ENCODE results near the gene COL16A1.

- TF ChIP-seq, protein P1, sequence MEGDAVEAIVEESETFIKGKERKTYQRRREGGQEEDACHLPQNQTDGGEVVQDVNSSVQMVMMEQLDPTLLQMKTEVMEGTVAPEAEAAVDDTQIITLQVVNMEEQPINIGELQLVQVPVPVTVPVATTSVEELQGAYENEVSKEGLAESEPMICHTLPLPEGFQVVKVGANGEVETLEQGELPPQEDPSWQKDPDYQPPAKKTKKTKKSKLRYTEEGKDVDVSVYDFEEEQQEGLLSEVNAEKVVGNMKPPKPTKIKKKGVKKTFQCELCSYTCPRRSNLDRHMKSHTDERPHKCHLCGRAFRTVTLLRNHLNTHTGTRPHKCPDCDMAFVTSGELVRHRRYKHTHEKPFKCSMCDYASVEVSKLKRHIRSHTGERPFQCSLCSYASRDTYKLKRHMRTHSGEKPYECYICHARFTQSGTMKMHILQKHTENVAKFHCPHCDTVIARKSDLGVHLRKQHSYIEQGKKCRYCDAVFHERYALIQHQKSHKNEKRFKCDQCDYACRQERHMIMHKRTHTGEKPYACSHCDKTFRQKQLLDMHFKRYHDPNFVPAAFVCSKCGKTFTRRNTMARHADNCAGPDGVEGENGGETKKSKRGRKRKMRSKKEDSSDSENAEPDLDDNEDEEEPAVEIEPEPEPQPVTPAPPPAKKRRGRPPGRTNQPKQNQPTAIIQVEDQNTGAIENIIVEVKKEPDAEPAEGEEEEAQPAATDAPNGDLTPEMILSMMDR (IDR thresholded peaks at IDR 0.05; ENCODE audit: low read depth, low read length, poor library complexity, severe bottlenecking) = peak; percentile 84
- TF ChIP-seq EZH2phosphoT487 (IDR thresholded peaks at IDR 0.05; ENCODE audit: borderline replicate concordance, low read length) = no peak
Measured at GRCh38 chr1:31617916-31618746, 85.7 kb downstream of the COL16A1 start.

Data from DOHH2 (cell line).